ENCODE data around the gene TNFAIP2. TPM values are rescaled to one million over a fixed set of nuclear protein-coding genes. Genes with fewer than 3 reads are reported as not detected.

TNFAIP2 gene
- total and polyA plus RNA-seq, 2 of the 4 experiments (the other 2 are of a cell fraction), result 6.3 to 9.6 TPM

DNA sequence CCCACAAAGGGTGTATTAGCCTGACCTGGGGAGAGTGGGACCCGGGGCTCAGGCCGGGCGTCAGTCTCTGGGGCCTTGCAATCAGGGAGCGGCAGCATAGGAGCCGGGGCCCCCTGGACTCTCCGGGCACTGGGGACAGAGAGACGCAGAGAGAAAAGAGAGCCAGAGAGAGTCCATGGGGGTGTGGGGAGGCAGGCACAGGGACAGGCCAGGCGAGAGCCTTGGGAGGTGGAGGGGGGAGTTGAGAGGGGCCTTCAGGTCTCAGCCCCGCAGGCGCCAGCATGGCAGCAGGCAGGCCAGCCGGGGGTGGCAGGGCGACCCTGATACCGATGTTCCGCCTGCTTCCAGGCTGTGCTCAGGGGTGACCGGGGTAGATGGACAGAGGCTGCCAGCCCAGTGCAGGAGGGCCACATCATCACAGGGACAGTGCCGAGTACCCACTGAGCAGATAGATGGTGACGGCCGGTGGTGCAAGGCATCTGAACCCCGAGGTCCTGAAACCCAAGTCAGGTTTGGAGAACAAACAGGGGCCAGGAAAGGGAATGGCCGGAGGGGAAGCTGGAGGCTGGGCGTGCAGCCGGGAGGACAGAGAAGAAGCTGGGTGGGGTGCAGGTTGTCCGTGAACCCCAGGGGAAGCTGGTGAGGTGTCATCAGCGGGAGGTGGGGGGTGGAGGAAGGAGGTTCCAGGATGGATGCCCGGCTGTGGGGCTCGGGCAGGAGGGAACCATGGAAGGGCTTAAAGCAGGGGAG lies 25.8 kb upstream of the TNFAIP2 start:
- Histone ChIP-seq H3K79me1 (ENCODE audit: low read depth in 1 of 2, low read length in 2 of 2) (no peaks in the 10 kb centered on the region), H3K4me2 (ENCODE audit: low read depth, low read length) (no peak overlapping the region), H2BK5ac (ENCODE audit: low read depth, low read length, poor library complexity, severe bottlenecking) (no peak overlapping the region), H4K20me1 (ENCODE audit: insufficient read depth, low read length) (no peaks in the 10 kb centered on the region; the same call in 1 of the 2 replicates), H3K18ac (ENCODE audit: low read depth, low read length) (no peak overlapping the region), H4K91ac (ENCODE audit: insufficient read depth, low read depth, low read length) (no peak overlapping the region), H3K4me3 (ENCODE audit: insufficient read depth, low read depth, low read length) (no peak overlapping the region), H3K36me3 (ENCODE audit: control insufficient read depth, insufficient read depth, low read length) (no peaks in the 10 kb centered on the region), H4K5ac (ENCODE audit: low read depth, low read length) (no peak overlapping the region), H3K9me1 (ENCODE audit: insufficient read depth, low read length) (no peaks in the 10 kb centered on the region), H2BK15ac (ENCODE audit: low read depth, low read length) (no peak overlapping the region), H3K14ac (replicated peaks; ENCODE audit: low read depth, low read length) (no peak overlapping the region), H2AK5ac (ENCODE audit: low read depth, low read length) (no peak overlapping the region), H3K23ac (ENCODE audit: low read depth, low read length) (no peak overlapping the region), H2BK120ac (ENCODE audit: low read depth, low read length) (no peak overlapping the region), H3K9me3 (ENCODE audit: control insufficient read depth, insufficient read depth, low read length) (no peaks in the 10 kb centered on the region; the same call in 1 of the 2 replicates), H2AFZ (replicated peaks; ENCODE audit: low read length, poor library complexity) (no peak overlapping the region), H3K4ac (ENCODE audit: low read depth, low read length) (no peak overlapping the region), H3K56ac (ENCODE audit: extremely low read depth, insufficient read depth, low read length) (no peak overlapping the region), H3K9ac (ENCODE audit: low read depth, low read length) (no peak overlapping the region), H2AK9ac (replicated peaks; ENCODE audit: low read depth, low read length, poor library complexity) (no peak overlapping the region), H3K27me3 (ENCODE audit: control insufficient read depth, insufficient read depth, low read length) (peaks cover 38% of the 10 kb centered on the region), H4K8ac (ENCODE audit: low read depth in 2 of 2, low read length in 2 of 2) (no peak overlapping the region), H3K4me1 (ENCODE audit: control insufficient read depth, insufficient read depth, low read length) (peaks cover 3% of the 10 kb centered on the region; the same call in 1 of the 2 replicates), H3K27ac (ENCODE audit: insufficient read depth, low read length) (no peak overlapping the region), H2BK20ac (ENCODE audit: low read depth, low read length) (no peak overlapping the region)
- in situ Hi-C loops (cut with MboI; ENCODE audit: low sequenced_read_pairs) (no loop called here), intact Hi-C loops (cut with micrococcal nuclease) (no loop called here), dilution Hi-C loops (cut with HindIII; ENCODE audit: low sequenced_read_pairs, unreplicated experiment) (no loop called here)
- WGBS, 2 experiments (ENCODE audit: extremely low coverage in 2 of 2, insufficient read length in 1 of 2), result 73% methylated on average over 11 of the region's 26 CpGs; no CpG with 5 or more reads in 1 of the 2 experiments
- ATAC-seq (ENCODE audit: low read depth) (no peak), DNase-seq (no peak)
- ChIA-PET CTCF (no interaction called here), POLR2A (ENCODE audit: unreplicated experiment) (no interaction called here)
- no TSS peak for BruUV-seq (replicated peaks)
- TF ChIP-seq RAD21 (IDR thresholded peaks at IDR 0.05; ENCODE audit: low read length) (no peak), RCOR1 (IDR thresholded peaks at IDR 0.05; ENCODE audit: insufficient replicate concordance, low read length) (no peak)

All from IMR-90 (cell line).